Upper lobe of right lung (tissue), 1 donor: ENCODE data around the gene REEP3. TPM values are rescaled to one million over a fixed set of nuclear protein-coding genes. Genes with fewer than 3 reads are reported as not detected.

Experiments
- ATAC-seq: fragments of 200-7000 bp; cut with Tn5 transposase; one replicate; pipeline ENCODE4 v1.9.1; 2020; ENCODE audit warnings: mild to moderate bottlenecking, moderate library complexity
- DNase-seq: peaks from one replicate; pipeline ENCODE4 v3.0.0-alpha.2; 2020
- H3K27ac ChIP-seq: fragments of 200-600 bp; one replicate; pipeline ENCODE4 v1.8.0; 2022
- H3K27me3 ChIP-seq: fragments of 200-600 bp; one replicate; pipeline ENCODE4 v1.8.0; 2022; ENCODE audit warnings: mild to moderate bottlenecking
- H3K36me3 ChIP-seq: fragments of 200-600 bp; one replicate; pipeline ENCODE4 v1.8.0; 2022
- H3K4me1 ChIP-seq: fragments of 200-600 bp; one replicate; pipeline ENCODE4 v1.8.0; 2022
- H3K4me3 ChIP-seq: fragments of 200-600 bp; one replicate; pipeline ENCODE4 v1.8.0; 2022; ENCODE audit warnings: mild to moderate bottlenecking
- H3K9me3 ChIP-seq: fragments of 200-600 bp; one replicate; pipeline ENCODE4 v1.8.0; 2022
- intact Hi-C: fragments of 100-400 bp; cut with DNase I; formaldehyde crosslinking; loops from one replicate; pipeline ENCODE4 v1.11.0; 2022
- total RNA-seq: library from RNA; stranded (reverse); fragmentation: NEBNext Ultra II Directional; extraction: Animal tissue kit (Norgen Biotek cat#: 25700); gene quantifications from one replicate; pipeline ENCODE4 v1.2.1, GENCODE V29; 2021
- TF ChIP-seq, protein P1 (sequence below): fragments of 200-600 bp; IDR thresholded peaks from one replicate; pipeline ENCODE4 v1.8.0; 2022; ENCODE audit warnings: antibody characterized with exemption
- donor health status: DM: no; HTN: yes; CAD: no; lungs with severe emphysema.

REEP3 gene
- total RNA-seq, 1 donor from 2014 or later: 57.1 TPM

DNA sequence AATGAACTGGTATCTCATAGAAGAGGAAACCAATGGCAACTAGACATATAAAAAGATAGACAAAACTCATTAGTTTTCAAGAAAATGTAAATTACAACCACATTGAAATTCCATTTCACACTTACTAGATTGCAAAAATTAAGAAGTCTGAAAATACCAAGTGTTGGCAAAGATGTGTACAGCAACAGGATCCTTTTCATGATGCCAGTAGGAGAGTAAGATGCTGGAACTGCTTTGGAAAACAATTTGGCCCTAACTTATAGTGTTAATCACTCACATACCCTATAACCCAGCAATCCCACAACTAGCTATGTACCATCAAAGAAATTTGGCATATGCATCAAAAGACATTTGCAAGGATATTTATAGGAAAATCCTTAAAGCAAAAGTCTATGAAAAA is 15.5 kb downstream of the REEP3 start:
- ATAC-seq: no peak
- Histone ChIP-seq H3K27ac (no peak overlapping the region), H3K36me3 (no peaks in the 10 kb centered on the region), H3K4me3 (no peak overlapping the region), H3K27me3 (no peaks in the 10 kb centered on the region), H3K4me1 (no peaks in the 10 kb centered on the region), H3K9me3 (no peaks in the 10 kb centered on the region)
- TF ChIP-seq, protein P1, sequence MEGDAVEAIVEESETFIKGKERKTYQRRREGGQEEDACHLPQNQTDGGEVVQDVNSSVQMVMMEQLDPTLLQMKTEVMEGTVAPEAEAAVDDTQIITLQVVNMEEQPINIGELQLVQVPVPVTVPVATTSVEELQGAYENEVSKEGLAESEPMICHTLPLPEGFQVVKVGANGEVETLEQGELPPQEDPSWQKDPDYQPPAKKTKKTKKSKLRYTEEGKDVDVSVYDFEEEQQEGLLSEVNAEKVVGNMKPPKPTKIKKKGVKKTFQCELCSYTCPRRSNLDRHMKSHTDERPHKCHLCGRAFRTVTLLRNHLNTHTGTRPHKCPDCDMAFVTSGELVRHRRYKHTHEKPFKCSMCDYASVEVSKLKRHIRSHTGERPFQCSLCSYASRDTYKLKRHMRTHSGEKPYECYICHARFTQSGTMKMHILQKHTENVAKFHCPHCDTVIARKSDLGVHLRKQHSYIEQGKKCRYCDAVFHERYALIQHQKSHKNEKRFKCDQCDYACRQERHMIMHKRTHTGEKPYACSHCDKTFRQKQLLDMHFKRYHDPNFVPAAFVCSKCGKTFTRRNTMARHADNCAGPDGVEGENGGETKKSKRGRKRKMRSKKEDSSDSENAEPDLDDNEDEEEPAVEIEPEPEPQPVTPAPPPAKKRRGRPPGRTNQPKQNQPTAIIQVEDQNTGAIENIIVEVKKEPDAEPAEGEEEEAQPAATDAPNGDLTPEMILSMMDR: no peak
- intact Hi-C loops: no loop called here
- DNase-seq: no peak

DNA sequence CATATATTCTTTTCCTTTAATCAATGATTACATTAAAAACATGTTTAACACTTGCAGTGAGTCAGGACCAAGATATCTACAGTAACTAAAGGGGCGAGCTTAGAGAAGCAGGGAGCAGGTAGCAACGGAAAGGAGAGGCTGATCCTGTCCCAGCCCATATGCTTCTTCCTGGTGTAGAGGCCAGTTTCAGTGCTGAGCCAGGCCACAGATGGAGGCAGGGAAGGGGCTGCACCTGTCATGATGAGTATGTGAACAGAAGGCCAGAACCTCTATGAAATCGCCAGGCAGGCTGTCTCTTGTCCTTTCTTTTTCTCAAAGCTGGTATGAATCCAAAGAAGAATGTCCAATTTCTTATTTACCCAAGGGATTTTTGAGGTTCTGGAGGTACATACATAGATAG is 16.3 kb downstream of the REEP3 start:
- DNase-seq (no peak), ATAC-seq (no peak)
- intact Hi-C loops: no loop called here
- no peaks in the 10 kb centered on the region for H3K27me3 ChIP-seq
- no peak overlapping the region for H3K27ac ChIP-seq
- TF ChIP-seq, protein P1: no peak
- H3K4me3 ChIP-seq: no peak overlapping the region
- H3K9me3 ChIP-seq: no peaks in the 10 kb centered on the region
- H3K36me3 ChIP-seq: no peaks in the 10 kb centered on the region
- H3K4me1 ChIP-seq: no peaks in the 10 kb centered on the region

DNA sequence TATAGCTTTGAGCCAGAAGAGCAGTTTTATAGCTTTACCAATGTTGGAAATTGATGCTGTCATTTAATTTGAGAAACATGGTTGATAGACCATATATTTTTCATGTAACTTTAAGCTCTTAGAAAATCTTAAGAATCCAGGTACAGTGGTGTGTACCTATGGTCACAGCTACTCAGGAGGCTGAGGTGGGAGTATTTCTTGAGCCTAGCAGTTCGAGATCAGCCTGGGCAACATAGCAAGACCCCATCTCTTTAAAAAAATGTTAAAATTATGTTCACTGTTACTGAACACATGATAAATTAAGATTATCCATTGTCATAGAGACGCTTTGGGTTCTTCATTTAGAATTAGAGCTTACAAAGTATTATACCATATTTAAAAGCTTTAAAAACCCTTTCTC is 18.2 kb downstream of the REEP3 start:
- no peaks in the 10 kb centered on the region for H3K9me3 ChIP-seq
- no peaks in the 10 kb centered on the region for H3K27me3 ChIP-seq
- ATAC-seq: no peak
- peaks cover 6% of the 10 kb centered on the region for H3K4me1 ChIP-seq
- H3K27ac ChIP-seq: no peak overlapping the region
- no peak for DNase-seq
- intact Hi-C loops: no loop called here
- no peaks in the 10 kb centered on the region for H3K36me3 ChIP-seq
- H3K4me3 ChIP-seq: no peak overlapping the region
- TF ChIP-seq, protein P1: no peak

DNA sequence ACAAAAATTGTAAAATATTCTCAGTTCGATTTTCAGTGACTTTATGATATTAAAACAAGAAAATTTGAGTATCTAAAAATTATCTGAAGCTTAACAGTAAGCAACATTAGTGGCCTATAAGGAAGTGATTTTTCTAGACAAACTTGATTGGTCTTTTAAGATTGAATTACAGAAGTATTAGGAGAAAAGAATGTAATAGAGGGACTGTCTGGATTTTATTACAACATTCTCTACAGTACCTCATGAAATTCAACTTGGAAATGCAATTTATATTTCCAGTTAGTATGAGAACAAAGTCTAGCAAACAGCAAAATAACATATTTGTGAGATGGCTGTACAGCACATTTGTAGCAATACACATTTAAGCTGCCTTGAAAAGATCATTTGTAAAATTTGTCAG is 18.8 kb downstream of the REEP3 start:
- no peak for DNase-seq
- intact Hi-C loops: no loop called here
- Histone ChIP-seq H3K27ac (no peak overlapping the region), H3K9me3 (no peaks in the 10 kb centered on the region), H3K27me3 (no peaks in the 10 kb centered on the region), H3K36me3 (no peaks in the 10 kb centered on the region), H3K4me1 (peaks cover 8% of the 10 kb centered on the region), H3K4me3 (no peak overlapping the region)
- TF ChIP-seq, protein P1: no peak
- ATAC-seq: no peak

DNA sequence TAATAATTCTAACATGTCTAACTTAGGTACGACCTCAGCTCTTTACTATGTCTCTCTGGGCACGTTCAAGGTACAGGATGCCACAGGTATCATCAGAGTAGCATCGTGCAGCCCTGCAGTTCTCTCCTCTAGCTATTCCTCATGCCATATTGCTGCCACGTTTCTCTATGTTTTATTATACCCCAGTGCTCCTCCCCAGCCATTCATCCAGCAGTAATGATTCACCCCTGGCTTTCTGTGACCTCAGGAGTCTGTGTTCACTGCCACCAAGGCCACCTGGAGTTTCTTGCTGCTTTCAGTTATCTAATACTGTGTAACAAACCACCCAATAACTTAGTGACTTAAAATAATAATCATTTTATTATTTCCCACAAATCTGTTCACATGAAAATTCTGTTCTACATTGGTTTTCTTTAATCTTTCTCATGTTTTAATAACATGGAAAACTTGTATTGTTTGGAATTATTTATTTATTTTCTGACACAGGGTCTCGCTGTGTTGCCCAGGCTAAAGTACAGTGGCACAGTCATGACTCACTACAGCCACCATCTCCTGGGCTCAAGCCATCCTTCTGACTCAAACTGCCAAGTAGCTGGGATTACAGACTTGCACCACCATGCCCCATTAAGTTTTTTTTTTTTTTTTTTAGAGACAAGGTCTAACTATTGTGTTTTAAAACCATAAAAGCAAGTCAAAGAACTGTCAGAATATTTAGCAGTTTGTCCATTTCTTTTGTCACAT is 21.8 kb downstream of the REEP3 start:
- DNase-seq (no peak), ATAC-seq (no peak)
- no peak overlapping the region for H3K27ac ChIP-seq
- H3K4me1 ChIP-seq: peaks cover 8% of the 10 kb centered on the region
- intact Hi-C loops: no loop called here
- H3K9me3 ChIP-seq: no peaks in the 10 kb centered on the region
- H3K4me3 ChIP-seq: no peak overlapping the region
- TF ChIP-seq, protein P1: no peak
- no peaks in the 10 kb centered on the region for H3K27me3 ChIP-seq
- no peaks in the 10 kb centered on the region for H3K36me3 ChIP-seq

DNA sequence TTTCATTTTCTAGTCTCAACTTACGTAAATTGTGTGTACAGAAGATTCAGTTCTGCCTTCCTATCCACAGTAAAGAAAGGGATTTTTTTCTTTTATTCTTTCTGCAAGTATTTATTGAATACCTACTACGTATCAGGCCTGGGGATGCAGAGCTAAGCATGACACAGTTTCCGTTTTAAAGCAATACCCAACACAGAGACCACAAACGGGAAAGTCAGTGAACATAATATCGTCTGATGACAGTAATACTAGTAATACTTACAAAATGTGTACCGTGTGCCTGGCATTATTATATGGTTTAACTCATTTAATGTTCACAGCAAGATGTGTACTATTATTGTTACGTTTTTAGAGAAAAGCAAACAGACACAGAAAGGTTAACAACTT is 22.4 kb downstream of the REEP3 start:
- Histone ChIP-seq H3K4me1 (peaks cover 8% of the 10 kb centered on the region), H3K4me3 (no peak overlapping the region), H3K27me3 (no peaks in the 10 kb centered on the region), H3K9me3 (no peaks in the 10 kb centered on the region), H3K36me3 (no peaks in the 10 kb centered on the region), H3K27ac (no peak overlapping the region)
- ATAC-seq: no peak
- TF ChIP-seq, protein P1: no peak
- DNase-seq: no peak
- intact Hi-C loops: no loop called here
